ENCODE measurements around the gene GABBR2. TPM values are rescaled to one million over a fixed set of nuclear protein-coding genes. Genes with fewer than 3 reads are reported as not detected.

Gene GABBR2
- total RNA-seq, 4 donors from 2014 or later: 0.17 to 0.26 TPM; not detected in 2

- DNase-seq (ENCODE audit: extremely low spot score): no peak
- no peaks in the 10 kb centered on the region for H3K9me3 ChIP-seq
- H3K4me1 ChIP-seq: no peaks in the 10 kb centered on the region
- 90% methylated on average over 8 of the region's 8 CpGs for WGBS
- no peak overlapping the region for H3K27ac ChIP-seq (replicated peaks in 1 of 4)
- peaks cover 24 to 58% (median 40%) of the 10 kb centered on the region in 4 donors for H3K36me3 ChIP-seq
- TF ChIP-seq, protein P1, sequence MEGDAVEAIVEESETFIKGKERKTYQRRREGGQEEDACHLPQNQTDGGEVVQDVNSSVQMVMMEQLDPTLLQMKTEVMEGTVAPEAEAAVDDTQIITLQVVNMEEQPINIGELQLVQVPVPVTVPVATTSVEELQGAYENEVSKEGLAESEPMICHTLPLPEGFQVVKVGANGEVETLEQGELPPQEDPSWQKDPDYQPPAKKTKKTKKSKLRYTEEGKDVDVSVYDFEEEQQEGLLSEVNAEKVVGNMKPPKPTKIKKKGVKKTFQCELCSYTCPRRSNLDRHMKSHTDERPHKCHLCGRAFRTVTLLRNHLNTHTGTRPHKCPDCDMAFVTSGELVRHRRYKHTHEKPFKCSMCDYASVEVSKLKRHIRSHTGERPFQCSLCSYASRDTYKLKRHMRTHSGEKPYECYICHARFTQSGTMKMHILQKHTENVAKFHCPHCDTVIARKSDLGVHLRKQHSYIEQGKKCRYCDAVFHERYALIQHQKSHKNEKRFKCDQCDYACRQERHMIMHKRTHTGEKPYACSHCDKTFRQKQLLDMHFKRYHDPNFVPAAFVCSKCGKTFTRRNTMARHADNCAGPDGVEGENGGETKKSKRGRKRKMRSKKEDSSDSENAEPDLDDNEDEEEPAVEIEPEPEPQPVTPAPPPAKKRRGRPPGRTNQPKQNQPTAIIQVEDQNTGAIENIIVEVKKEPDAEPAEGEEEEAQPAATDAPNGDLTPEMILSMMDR (IDR thresholded peaks at IDR 0.05): no peak
- TF ChIP-seq EP300 (IDR thresholded peaks at IDR 0.05) (no peak), POLR2A (IDR thresholded peaks at IDR 0.05; ENCODE audit: low read depth) (no peak), POLR2AphosphoS5 (IDR thresholded peaks at IDR 0.05) (no peak)
- intact Hi-C loops (cut with DNase I): no loop called here
- no peaks in the 10 kb centered on the region for H3K27me3 ChIP-seq
- H3K4me3 ChIP-seq: no peak overlapping the region
These were observed 31.6 kb upstream of the GABBR2 start for GRCh38 chr9:98740226-98740881.

GRCh38 chr9:98738741-98739140 lies 30.0 kb upstream of the GABBR2 start:
- Histone ChIP-seq H3K27me3 (no peaks in the 10 kb centered on the region), H3K4me3 (no peak overlapping the region), H3K4me1 (no peaks in the 10 kb centered on the region), H3K9me3 (no peaks in the 10 kb centered on the region), H3K27ac (replicated peaks in 1 of 4) (no peak overlapping the region), H3K36me3 (peaks cover 26 to 58% (median 38%) of the 10 kb centered on the region in 4 donors)
- WGBS: 93% methylated on average over 3 of the region's 3 CpGs
- no peak for DNase-seq (ENCODE audit: extremely low spot score)
- intact Hi-C loops (cut with DNase I): no loop called here
- TF ChIP-seq EP300 (IDR thresholded peaks at IDR 0.05) (no peak), POLR2AphosphoS5 (IDR thresholded peaks at IDR 0.05) (no peak), POLR2A (IDR thresholded peaks at IDR 0.05; ENCODE audit: low read depth) (no peak)
- TF ChIP-seq, protein P1 (IDR thresholded peaks at IDR 0.05): no peak

- no peaks in the 10 kb centered on the region for H3K27me3 ChIP-seq
- 89% methylated on average over 12 of the region's 12 CpGs for WGBS
- H3K9me3 ChIP-seq: no peaks in the 10 kb centered on the region
- intact Hi-C loops (cut with DNase I): no loop called here
- no peaks in the 10 kb centered on the region for H3K4me1 ChIP-seq
- H3K27ac ChIP-seq (replicated peaks in 1 of 4): no peak overlapping the region
- DNase-seq (ENCODE audit: extremely low spot score): no peak
- no peak overlapping the region for H3K4me3 ChIP-seq
- TF ChIP-seq EP300 (IDR thresholded peaks at IDR 0.05): no peak
- TF ChIP-seq POLR2A (IDR thresholded peaks at IDR 0.05; ENCODE audit: low read depth): no peak
- no peak for TF ChIP-seq POLR2AphosphoS5 (IDR thresholded peaks at IDR 0.05)
- TF ChIP-seq, protein P1 (IDR thresholded peaks at IDR 0.05): no peak
- peaks cover 22 to 52% (median 38%) of the 10 kb centered on the region in 4 donors for H3K36me3 ChIP-seq
These were observed 27.5 kb upstream of the GABBR2 start for GRCh38 chr9:98736226-98736625.

DNA sequence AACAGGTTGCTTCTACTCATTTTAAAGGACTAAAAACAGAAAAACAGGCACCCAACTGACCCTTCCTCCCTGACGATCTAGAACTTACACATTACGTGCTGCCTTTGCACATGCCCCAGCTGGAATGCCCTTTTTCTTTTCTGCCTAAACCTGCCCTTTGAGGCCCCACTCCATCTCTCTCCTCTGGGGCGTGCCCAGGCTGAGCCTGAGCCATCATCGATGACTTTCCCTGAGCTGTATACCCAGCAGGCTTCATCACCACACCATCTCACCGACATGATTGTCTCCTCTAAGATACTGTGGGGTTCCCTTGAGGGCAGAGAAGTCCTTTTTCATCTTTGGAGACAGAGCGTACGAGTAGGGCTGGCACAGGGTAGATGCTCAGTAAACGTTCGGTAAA lies 24.1 kb upstream of the GABBR2 start:
- no peaks in the 10 kb centered on the region for H3K4me1 ChIP-seq
- no peaks in the 10 kb centered on the region for H3K27me3 ChIP-seq
- TF ChIP-seq POLR2A (IDR thresholded peaks at IDR 0.05; ENCODE audit: low read depth) (no peak), POLR2AphosphoS5 (IDR thresholded peaks at IDR 0.05) (no peak), EP300 (IDR thresholded peaks at IDR 0.05) (no peak)
- TF ChIP-seq, protein P1 (IDR thresholded peaks at IDR 0.05): no peak
- H3K36me3 ChIP-seq: peaks cover 15 to 50% (median 35%) of the 10 kb centered on the region in 4 donors
- no peak for DNase-seq (ENCODE audit: extremely low spot score)
- no peak overlapping the region for H3K4me3 ChIP-seq
- no peaks in the 10 kb centered on the region for H3K9me3 ChIP-seq
- H3K27ac ChIP-seq (replicated peaks in 1 of 4): no peak overlapping the region
- intact Hi-C loops (cut with DNase I): no loop called here
- 84% methylated on average over 9 of the region's 9 CpGs for WGBS

DNA sequence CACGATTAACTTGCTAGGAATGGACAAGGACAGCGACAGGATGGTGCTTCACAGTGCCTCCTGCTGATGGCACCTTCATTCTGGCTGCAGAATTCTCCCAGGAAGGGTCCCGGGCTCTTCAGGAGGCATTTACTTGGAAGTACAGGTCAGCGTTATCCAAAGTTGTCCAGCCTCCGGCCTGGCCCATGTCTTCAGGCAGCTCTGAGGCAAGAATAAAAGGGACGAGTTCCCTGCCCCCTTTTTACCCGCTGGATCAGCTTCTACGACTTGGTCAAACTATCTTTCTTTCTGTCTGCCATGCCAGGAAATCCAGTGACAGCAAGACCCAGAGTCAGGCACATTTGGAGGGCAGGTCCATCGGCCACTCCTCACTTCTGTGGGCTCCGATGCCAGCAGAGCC lies 23.4 kb upstream of the GABBR2 start:
- no peaks in the 10 kb centered on the region for H3K9me3 ChIP-seq
- H3K27ac ChIP-seq (replicated peaks in 1 of 4): no peak overlapping the region
- 89% methylated on average over 10 of the region's 10 CpGs for WGBS
- intact Hi-C loops (cut with DNase I): no loop called here
- H3K36me3 ChIP-seq: peaks cover 13 to 49% (median 35%) of the 10 kb centered on the region in 4 donors
- H3K27me3 ChIP-seq: no peaks in the 10 kb centered on the region
- H3K4me3 ChIP-seq: no peak overlapping the region
- no peak for DNase-seq (ENCODE audit: extremely low spot score)
- H3K4me1 ChIP-seq: no peaks in the 10 kb centered on the region
- no peak for TF ChIP-seq POLR2AphosphoS5 (IDR thresholded peaks at IDR 0.05)
- TF ChIP-seq EP300 (IDR thresholded peaks at IDR 0.05): no peak
- TF ChIP-seq, protein P1 (IDR thresholded peaks at IDR 0.05): no peak
